HEK293T (cell line): ENCODE results near the gene CEBPE.

Experiments used
- ELF4 ChIP-seq: fragments of 450-650 bp; IDR thresholded peaks from 2 replicates; pipeline ENCODE4 v1.6.1; 2017; ENCODE audit warnings: antibody characterized with exemption
- FOXA1 ChIP-seq: fragments of 450-650 bp; IDR thresholded peaks from 2 replicates; pipeline ENCODE4 v1.6.1; 2016; ENCODE audit warnings: mild to moderate bottlenecking
- FOXK2 ChIP-seq: fragments of 450-650 bp; IDR thresholded peaks from 2 replicates; pipeline ENCODE4 v1.6.1; 2016; ENCODE audit warnings: mild to moderate bottlenecking
- LEF1 ChIP-seq: fragments of 450-650 bp; IDR thresholded peaks from 2 replicates; pipeline ENCODE4 v1.6.1; 2017; ENCODE audit warnings: mild to moderate bottlenecking, borderline replicate concordance
- NFRKB ChIP-seq: fragments of 450-650 bp; IDR thresholded peaks from 2 replicates; pipeline ENCODE4 v1.6.1; 2016; ENCODE audit warnings: mild to moderate bottlenecking, moderate library complexity

- TF ChIP-seq NFRKB: no peak
- TF ChIP-seq FOXK2: no peak
- no peak for TF ChIP-seq FOXA1
- TF ChIP-seq ELF4: no peak
- TF ChIP-seq LEF1: no peak
Observed at GRCh38 chr14:23077962-23078361, 41.1 kb downstream of the CEBPE start.
